BLaER1 treated with 17β-estradiol and CSF1 and Interleukin-3, amounts not matched to agents 10 nM and 100 nM (cell line): ENCODE data around the gene ARFGAP2.

ENCODE experiments used
- H3K27ac ChIP-seq, 11 experiments: shearing (Covaris generic); formaldehyde crosslinking; 2 replicates each; pipeline ENCODE4 v1.8.1; 2022
- H3K27me3 ChIP-seq, 11 experiments: shearing (Covaris generic); formaldehyde crosslinking; 2 replicates each; pipeline ENCODE4 v1.8.1; 2022
- H3K36me3 ChIP-seq, 11 experiments: shearing (Covaris generic); formaldehyde crosslinking; 2 replicates each; pipeline ENCODE4 v1.8.1; 2022
- H3K4me1 ChIP-seq, 10 experiments: shearing (Covaris generic); formaldehyde crosslinking; 2 replicates each; pipeline ENCODE4 v1.8.1; 2022
- H3K4me2 ChIP-seq, 11 experiments: shearing (Covaris generic); formaldehyde crosslinking; 2 replicates each; pipeline ENCODE4 v1.8.1; 2022
- H3K4me3 ChIP-seq, 10 experiments: shearing (Covaris generic); formaldehyde crosslinking; 2 replicates each; pipeline ENCODE4 v1.8.1; 2022
- H3K9ac ChIP-seq, 11 experiments: shearing (Covaris generic); formaldehyde crosslinking; 2 replicates each; pipeline ENCODE4 v1.8.1; 2022
- H3K9me3 ChIP-seq, 11 experiments: shearing (Covaris generic); formaldehyde crosslinking; replicated peaks in 1 of 11; 2 replicates each; pipeline ENCODE4 v1.8.1; 2022
- H4K20me1 ChIP-seq, 11 experiments: shearing (Covaris generic); formaldehyde crosslinking; 2 replicates each; pipeline ENCODE4 v1.8.1; 2022
- Cebpa-rat ChIP-seq, 11 experiments: shearing (Covaris generic); IDR thresholded peaks; 2 replicates each; pipeline ENCODE4 v1.8.1; 2022

ARFGAP2 gene

GRCh38 chr11:47161134-47161854 lies 15.4 kb downstream of the ARFGAP2 start:
- H3K36me3 ChIP-seq = peaks cover 48 to 93% (median 63%) of the 10 kb centered on the region in 11 experiments
- TF ChIP-seq Cebpa-rat (IDR thresholded peaks at IDR 0.05) = no peak
- H3K27ac ChIP-seq = no peak overlapping the region

GRCh38 chr11:47160753-47161133 lies 15.9 kb downstream of the ARFGAP2 start:
- H3K4me1 ChIP-seq = peaks cover 8 to 24% (median 12%) of the 10 kb centered on the region in 10 experiments
- no peaks in the 10 kb centered on the region for H3K27me3 ChIP-seq
- no peak overlapping the region for H3K9ac ChIP-seq
- H3K4me3 ChIP-seq = no peak overlapping the region
- no peak overlapping the region for H3K27ac ChIP-seq
- H4K20me1 ChIP-seq = peaks cover 47 to 89% (median 60%) of the 10 kb centered on the region in 11 experiments; a peak in 21 of 22 replicates
- peaks cover 42 to 90% (median 58%) of the 10 kb centered on the region in 11 experiments for H3K36me3 ChIP-seq
- no peak overlapping the region for H3K4me2 ChIP-seq
- TF ChIP-seq Cebpa-rat (IDR thresholded peaks at IDR 0.05) = no peak
- H3K9me3 ChIP-seq = no peaks in the 10 kb centered on the region

More at GRCh38 chr11:47161134-47161854, 15.4 kb downstream of the ARFGAP2 start:
- no peak overlapping the region for H3K9ac ChIP-seq
- H4K20me1 ChIP-seq = peaks cover 53 to 89% (median 62%) of the 10 kb centered on the region in 11 experiments; a peak in 21 of 22 replicates
- no peaks in the 10 kb centered on the region for H3K9me3 ChIP-seq
- no peak overlapping the region for H3K4me2 ChIP-seq
- no peaks in the 10 kb centered on the region for H3K27me3 ChIP-seq
- H3K4me3 ChIP-seq = no peak overlapping the region
- H3K4me1 ChIP-seq = peaks cover 3 to 19% (median 7%) of the 10 kb centered on the region in 10 experiments

GRCh38 chr11:47158242-47158641 lies 18.4 kb downstream of the ARFGAP2 start:
- Histone ChIP-seq H3K4me2 (no peak overlapping the region), H4K20me1 (peaks cover 22 to 86% (median 44%) of the 10 kb centered on the region in 11 experiments; a peak in 21 of 22 replicates), H3K4me3 (no peak overlapping the region), H3K36me3 (peaks cover 17 to 65% (median 33%) of the 10 kb centered on the region in 11 experiments; a peak in 21 of 22 replicates), H3K27ac (no peak overlapping the region), H3K9me3 (no peaks in the 10 kb centered on the region), H3K9ac (0 out of 22 replicates have a peak overlapping the region, but pooled peaks of 1 of the 11 experiments have one; percentile 16), H3K4me1 (peaks cover 33 to 49% (median 37%) of the 10 kb centered on the region in 10 experiments), H3K27me3 (no peaks in the 10 kb centered on the region)
- no peak for TF ChIP-seq Cebpa-rat (IDR thresholded peaks at IDR 0.05)

GRCh38 chr11:47157805-47158204 lies 18.9 kb downstream of the ARFGAP2 start:
- H3K36me3 ChIP-seq = peaks cover 13 to 61% (median 28%) of the 10 kb centered on the region in 11 experiments; a peak in 20 of 22 replicates
- no peak for TF ChIP-seq Cebpa-rat (IDR thresholded peaks at IDR 0.05)
- no peak overlapping the region for H3K9ac ChIP-seq
- no peaks in the 10 kb centered on the region for H3K9me3 ChIP-seq
- H3K27ac ChIP-seq = no peak overlapping the region
- peaks cover 36 to 54% (median 41%) of the 10 kb centered on the region in 10 experiments for H3K4me1 ChIP-seq
- H3K27me3 ChIP-seq = no peaks in the 10 kb centered on the region
- H4K20me1 ChIP-seq = peaks cover 18 to 83% (median 41%) of the 10 kb centered on the region in 11 experiments; a peak in 21 of 22 replicates
- H3K4me3 ChIP-seq = no peak overlapping the region
- H3K4me2 ChIP-seq = no peak overlapping the region

GRCh38 chr11:47156951-47157350 lies 19.7 kb downstream of the ARFGAP2 start:
- Histone ChIP-seq H3K36me3 (peaks cover 7 to 52% (median 20%) of the 10 kb centered on the region in 11 experiments; a peak in 16 of 22 replicates), H4K20me1 (peaks cover 9 to 83% (median 41%) of the 10 kb centered on the region in 11 experiments; a peak in 21 of 22 replicates), H3K9ac (no peak overlapping the region), H3K4me2 (peak overlapping the region in 2 of 11 experiments; percentile 83 to 86; a peak in 2 of 22 replicates), H3K27ac (no peak overlapping the region), H3K9me3 (no peaks in the 10 kb centered on the region), H3K4me3 (no peak overlapping the region), H3K27me3 (no peaks in the 10 kb centered on the region), H3K4me1 (peaks cover 45 to 62% (median 50%) of the 10 kb centered on the region in 10 experiments)
- no peak for TF ChIP-seq Cebpa-rat (IDR thresholded peaks at IDR 0.05)

GRCh38 chr11:47156333-47156732 lies 20.3 kb downstream of the ARFGAP2 start:
- no peak overlapping the region for H3K4me3 ChIP-seq
- no peak for TF ChIP-seq Cebpa-rat (IDR thresholded peaks at IDR 0.05)
- H4K20me1 ChIP-seq = peaks cover 3 to 77% (median 35%) of the 10 kb centered on the region in 11 experiments; a peak in 21 of 22 replicates
- peak overlapping the region; percentile 53 to 86 (median 76) for H3K4me2 ChIP-seq
- no peaks in the 10 kb centered on the region for H3K27me3 ChIP-seq
- H3K9me3 ChIP-seq = no peaks in the 10 kb centered on the region
- no peak overlapping the region for H3K9ac ChIP-seq
- peaks cover 4 to 46% (median 16%) of the 10 kb centered on the region in 11 experiments; a peak in 14 of 22 replicates for H3K36me3 ChIP-seq
- peaks cover 45 to 67% (median 52%) of the 10 kb centered on the region in 10 experiments for H3K4me1 ChIP-seq
- peak overlapping the region in 6 of 11 experiments; percentile 5 to 44 (median 30); a peak in 3 of 22 replicates for H3K27ac ChIP-seq

GRCh38 chr11:47155879-47156278 lies 20.8 kb downstream of the ARFGAP2 start:
- Histone ChIP-seq H3K36me3 (peaks cover 4 to 44% (median 16%) of the 10 kb centered on the region in 11 experiments; a peak in 13 of 22 replicates), H3K4me3 (no peak overlapping the region), H3K4me1 (peaks cover 45 to 67% (median 52%) of the 10 kb centered on the region in 10 experiments), H3K9me3 (no peaks in the 10 kb centered on the region), H3K9ac (peak overlapping the region in 3 of 11 experiments; percentile 14 to 46 (median 34); a peak in 4 of 22 replicates), H3K27ac (peak overlapping the region in 6 of 11 experiments; percentile 5 to 56 (median 36); a peak in 6 of 22 replicates), H3K4me2 (peak overlapping the region; percentile 53 to 86 (median 76)), H4K20me1 (peaks cover 0 to 74% (median 30%) of the 10 kb centered on the region in 11 experiments; a peak in 17 of 22 replicates), H3K27me3 (no peaks in the 10 kb centered on the region)
- TF ChIP-seq Cebpa-rat (IDR thresholded peaks at IDR 0.05) = no peak

- peak overlapping the region in 8 of 11 experiments; percentile 1 to 54 (median 34); a peak in 15 of 22 replicates for H3K9ac ChIP-seq
- peaks cover 0 to 64% (median 27%) of the 10 kb centered on the region in 11 experiments; a peak in 11 of 22 replicates for H4K20me1 ChIP-seq
- peak overlapping the region; percentile 53 to 86 (median 76) for H3K4me2 ChIP-seq
- H3K36me3 ChIP-seq = peaks cover 4 to 36% (median 16%) of the 10 kb centered on the region in 11 experiments; a peak in 12 of 22 replicates
- no peaks in the 10 kb centered on the region for H3K9me3 ChIP-seq
- peak overlapping the region in 7 of 11 experiments; percentile 5 to 56 (median 35); a peak in 10 of 22 replicates for H3K27ac ChIP-seq
- no peaks in the 10 kb centered on the region for H3K27me3 ChIP-seq
- H3K4me1 ChIP-seq = peaks cover 45 to 71% (median 53%) of the 10 kb centered on the region in 10 experiments
- H3K4me3 ChIP-seq = peak overlapping the region in 1 of 10 experiments; percentile 7; a peak in 2 of 20 replicates
- TF ChIP-seq Cebpa-rat (IDR thresholded peaks at IDR 0.05) = no peak
Measured at GRCh38 chr11:47154616-47155570, 21.8 kb downstream of the ARFGAP2 start.
